HFFc6 (cell line): ENCODE measurements around the gene ZCWPW1. TPM values are rescaled to one million over a fixed set of nuclear protein-coding genes. Genes with fewer than 3 reads are reported as not detected.

Source experiments
- DNase-seq: peaks from one replicate; pipeline ENCODE4 v3.0.0-alpha.2; 2018
- H3K27ac Mint-ChIP-seq: 2 replicates; pipeline ENCODE4 v1.8.0; 2020; ENCODE audit warnings: mild to moderate bottlenecking, mixed read lengths
- H3K27me3 Mint-ChIP-seq: 2 replicates; pipeline ENCODE4 v1.8.0; 2021; ENCODE audit warnings: mild to moderate bottlenecking, moderate library complexity, mixed read lengths; ENCODE audit not compliant: insufficient read depth
- H3K36me3 Mint-ChIP-seq: 2 replicates; pipeline ENCODE4 v1.8.0; 2021; ENCODE audit warnings: low read depth, mixed read lengths
- H3K4me1 Mint-ChIP-seq: 2 replicates; pipeline ENCODE4 v1.8.0; 2020; ENCODE audit warnings: low read depth, mixed read lengths
- H3K4me3 Mint-ChIP-seq: 2 replicates; pipeline ENCODE4 v1.8.0; 2020; ENCODE audit warnings: mild to moderate bottlenecking, moderate library complexity, mixed read lengths
- H3K9me3 Mint-ChIP-seq: 2 replicates; pipeline ENCODE4 v1.8.0; 2020; ENCODE audit warnings: mild to moderate bottlenecking, mixed read lengths
- total RNA-seq, 6 experiments: library from RNA; stranded (reverse); fragmentation: NEBNext Ultra II Directional; extraction: Animal tissue kit (Norgen Biotek cat#: 25700); gene quantifications; 2 replicates in 1 of 6; 3 replicates in 5 of 6; pipeline ENCODE4 v1.2.3, GENCODE V29; 2021
- TF ChIP-seq, protein P1 (sequence below): fragments of 200-600 bp; sonication (generic); IDR thresholded peaks from 2 replicates; pipeline ENCODE4 v1.5.0; 2021; ENCODE audit warnings: antibody characterized with exemption, mild to moderate bottlenecking

ZCWPW1 gene
- total RNA-seq, 6 experiments from 2014 or later = 0.55 to 1.7 (median 1.2) TPM

DNA sequence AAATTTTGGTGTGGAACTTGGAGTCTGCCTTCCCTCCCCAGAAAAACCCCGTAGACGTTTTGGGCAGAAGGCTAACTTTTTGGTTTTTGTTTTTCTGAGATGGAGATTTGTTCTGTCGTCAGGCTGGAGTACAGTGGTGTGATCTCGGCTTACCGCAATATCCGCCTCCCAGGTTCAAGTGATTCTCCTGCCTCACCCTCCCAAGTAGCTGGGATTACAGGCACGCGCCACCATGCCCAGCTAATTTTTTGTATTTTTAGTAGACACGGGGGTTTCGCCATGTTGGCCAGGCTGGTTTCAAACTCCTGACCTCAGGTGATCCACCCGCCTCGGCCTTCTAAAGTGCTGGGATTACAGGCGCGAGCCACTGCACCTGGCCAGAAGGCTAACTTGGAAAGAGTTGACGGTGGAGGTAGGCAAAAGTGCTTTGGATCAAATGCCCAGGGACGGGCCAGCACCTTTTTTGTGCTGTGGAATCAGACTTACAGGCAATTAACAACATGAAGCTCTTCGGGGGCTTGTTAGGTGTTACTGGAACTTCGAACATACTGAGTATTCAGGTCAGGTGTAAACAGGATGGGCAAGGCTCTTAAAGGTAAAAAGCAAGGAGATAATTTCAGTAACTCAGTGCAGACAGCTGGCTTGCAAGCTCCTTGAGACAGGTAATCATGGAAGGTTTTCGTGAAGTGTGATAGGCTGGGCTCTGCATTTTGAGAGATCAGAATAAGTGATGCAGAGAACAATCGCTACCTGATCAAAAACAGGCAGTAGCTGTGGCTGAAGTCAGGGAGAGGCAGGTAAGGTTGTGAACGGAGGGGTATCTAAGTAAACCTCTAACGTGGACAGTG is 6.0 kb upstream of the ZCWPW1 start:
- peaks cover 18% of the 10 kb centered on the region for H3K27me3 Mint-ChIP-seq
- TF ChIP-seq, protein P1, sequence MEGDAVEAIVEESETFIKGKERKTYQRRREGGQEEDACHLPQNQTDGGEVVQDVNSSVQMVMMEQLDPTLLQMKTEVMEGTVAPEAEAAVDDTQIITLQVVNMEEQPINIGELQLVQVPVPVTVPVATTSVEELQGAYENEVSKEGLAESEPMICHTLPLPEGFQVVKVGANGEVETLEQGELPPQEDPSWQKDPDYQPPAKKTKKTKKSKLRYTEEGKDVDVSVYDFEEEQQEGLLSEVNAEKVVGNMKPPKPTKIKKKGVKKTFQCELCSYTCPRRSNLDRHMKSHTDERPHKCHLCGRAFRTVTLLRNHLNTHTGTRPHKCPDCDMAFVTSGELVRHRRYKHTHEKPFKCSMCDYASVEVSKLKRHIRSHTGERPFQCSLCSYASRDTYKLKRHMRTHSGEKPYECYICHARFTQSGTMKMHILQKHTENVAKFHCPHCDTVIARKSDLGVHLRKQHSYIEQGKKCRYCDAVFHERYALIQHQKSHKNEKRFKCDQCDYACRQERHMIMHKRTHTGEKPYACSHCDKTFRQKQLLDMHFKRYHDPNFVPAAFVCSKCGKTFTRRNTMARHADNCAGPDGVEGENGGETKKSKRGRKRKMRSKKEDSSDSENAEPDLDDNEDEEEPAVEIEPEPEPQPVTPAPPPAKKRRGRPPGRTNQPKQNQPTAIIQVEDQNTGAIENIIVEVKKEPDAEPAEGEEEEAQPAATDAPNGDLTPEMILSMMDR = no peak
- no peak for DNase-seq
- peak overlapping the region; percentile 88 for H3K27ac Mint-ChIP-seq
- peaks cover 2% of the 10 kb centered on the region; the same call in 1 of the 2 replicates for H3K9me3 Mint-ChIP-seq
- peaks cover 31% of the 10 kb centered on the region for H3K36me3 Mint-ChIP-seq
- peak overlapping the region; percentile 91 for H3K4me3 Mint-ChIP-seq
- peaks cover 51% of the 10 kb centered on the region for H3K4me1 Mint-ChIP-seq

DNA sequence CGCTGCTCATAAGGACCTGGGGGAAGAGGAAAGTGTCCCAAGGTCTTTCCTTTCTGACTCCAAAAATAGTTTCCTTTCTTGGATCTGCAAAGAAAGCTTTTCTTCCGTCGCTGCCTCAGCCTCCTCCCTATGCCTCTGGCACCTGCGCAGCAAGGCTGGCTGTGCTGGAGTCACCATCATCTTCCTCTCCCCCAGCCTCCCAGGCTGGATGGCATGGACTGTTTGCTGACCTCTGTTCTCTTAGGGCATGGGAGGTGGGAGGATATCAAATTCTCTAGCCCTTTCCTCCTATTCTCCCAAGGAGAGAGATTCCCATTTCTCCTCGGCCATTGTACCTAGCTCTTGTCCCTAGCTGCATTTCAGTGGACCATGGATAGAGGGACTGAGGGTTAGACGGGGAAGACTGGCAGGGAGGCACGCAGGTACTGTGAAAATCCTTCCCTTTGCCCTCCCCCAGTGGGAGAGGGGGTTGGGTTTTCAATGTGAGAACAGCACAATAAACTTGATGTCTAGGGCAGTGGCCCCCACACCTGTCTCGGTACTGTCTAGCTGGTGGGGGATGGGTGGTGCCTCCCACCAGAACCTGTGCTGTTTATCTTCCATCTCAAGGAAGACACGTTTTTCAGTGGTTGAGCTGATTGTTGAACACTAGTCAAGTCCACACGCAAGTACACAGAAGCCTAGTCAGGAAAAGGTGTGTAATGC is 5.2 kb upstream of the ZCWPW1 start:
- H3K4me1 Mint-ChIP-seq = peaks cover 44% of the 10 kb centered on the region
- H3K27ac Mint-ChIP-seq = peak overlapping the region; percentile 88
- H3K4me3 Mint-ChIP-seq = 0 out of 2 replicates have a peak overlapping the region, but pooled peaks have one; percentile 91

DNA sequence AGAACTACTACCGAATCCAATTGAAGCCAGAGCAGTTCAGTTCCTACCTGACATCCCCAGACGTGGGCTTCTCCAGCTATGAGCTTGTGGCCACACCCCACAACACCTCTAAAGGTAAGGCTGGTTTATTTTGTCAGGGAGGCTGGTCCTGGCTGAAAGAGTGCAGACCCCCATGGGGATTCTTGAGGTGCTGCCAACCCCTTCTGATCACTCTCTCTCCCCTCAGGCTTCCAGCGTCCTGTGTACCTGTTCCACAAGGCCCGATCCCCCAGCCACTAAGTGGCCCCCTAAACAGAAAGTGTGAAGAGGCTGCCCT is 4.7 kb upstream of the ZCWPW1 start:
- no peak for DNase-seq
- Mint-ChIP-seq H3K27ac (peak overlapping the region; percentile 42; the same call in 1 of the 2 replicates), H3K4me3 (no peak overlapping the region), H3K27me3 (peaks cover 30% of the 10 kb centered on the region), H3K36me3 (peaks cover 31% of the 10 kb centered on the region), H3K9me3 (peaks cover 10% of the 10 kb centered on the region), H3K4me1 (peaks cover 41% of the 10 kb centered on the region)
- TF ChIP-seq, protein P1 = no peak

More for the DNA sequence above, 5.2 kb upstream of the ZCWPW1 start:
- H3K27me3 Mint-ChIP-seq = peaks cover 25% of the 10 kb centered on the region
- peaks cover 31% of the 10 kb centered on the region for H3K36me3 Mint-ChIP-seq
- DNase-seq = no peak
- peaks cover 7% of the 10 kb centered on the region for H3K9me3 Mint-ChIP-seq
- TF ChIP-seq, protein P1 = no peak

DNA sequence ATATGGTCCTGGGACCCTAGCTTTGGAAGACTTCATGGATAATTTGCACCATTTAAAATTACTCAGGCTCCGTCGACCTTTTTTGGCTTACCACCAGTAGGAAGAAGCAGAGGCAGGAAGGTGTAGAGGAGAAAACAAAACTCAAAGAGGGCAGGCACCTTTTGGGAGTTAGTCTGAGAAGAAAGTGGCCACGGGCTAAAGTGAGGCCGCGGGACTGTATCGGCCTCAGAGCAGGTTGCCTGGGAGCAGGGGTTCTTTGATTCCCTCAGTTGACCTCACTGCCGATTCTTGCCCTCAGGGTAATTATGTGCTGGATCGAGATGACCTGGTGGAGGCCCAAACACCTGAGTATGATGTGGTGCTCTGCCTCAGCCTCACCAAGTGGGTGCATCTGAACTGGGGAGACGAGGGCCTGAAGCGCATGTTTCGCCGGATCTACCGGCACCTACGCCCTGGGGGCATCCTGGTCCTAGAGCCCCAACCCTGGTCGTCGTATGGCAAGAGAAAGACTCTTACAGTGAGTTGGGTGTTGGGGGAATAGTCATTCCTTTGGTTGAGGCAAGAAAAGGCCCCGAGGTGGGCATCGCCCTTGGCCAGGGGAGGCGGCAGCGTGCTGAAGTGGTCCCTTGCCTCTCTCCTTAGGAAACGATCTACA is 4.2 kb upstream of the ZCWPW1 start:
- Mint-ChIP-seq H3K36me3 (peaks cover 31% of the 10 kb centered on the region), H3K27ac (peak overlapping the region; percentile 44), H3K4me3 (peak overlapping the region; percentile 23)

DNA sequence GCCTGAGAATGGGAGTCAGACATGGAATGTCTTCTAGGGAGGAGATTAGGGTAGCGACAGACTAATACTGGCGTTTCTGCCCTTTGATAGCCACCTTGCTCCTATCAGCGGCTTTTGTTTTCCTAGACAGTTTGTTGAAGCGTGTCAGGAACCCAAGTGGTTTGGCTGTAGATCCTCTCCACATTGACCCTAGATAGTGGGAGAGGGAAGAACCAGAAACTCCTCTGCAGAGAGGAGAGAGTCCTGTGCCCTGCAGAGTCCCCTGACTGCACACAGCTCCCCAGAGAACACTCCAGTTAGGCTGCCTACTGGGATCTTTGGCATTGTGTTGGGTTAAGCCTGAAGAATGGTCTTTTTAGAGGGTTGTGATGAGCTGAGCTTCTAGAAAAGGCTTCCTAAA is 3.5 kb upstream of the ZCWPW1 start:
- Mint-ChIP-seq H3K4me1 (peaks cover 38% of the 10 kb centered on the region), H3K27ac (peak overlapping the region; percentile 44), H3K27me3 (peaks cover 32% of the 10 kb centered on the region), H3K36me3 (peaks cover 31% of the 10 kb centered on the region), H3K9me3 (peaks cover 10% of the 10 kb centered on the region), H3K4me3 (peak overlapping the region; percentile 59)
- TF ChIP-seq, protein P1 = no peak
- DNase-seq = no peak

More for the DNA sequence above, 4.2 kb upstream of the ZCWPW1 start:
- peaks cover 10% of the 10 kb centered on the region for H3K9me3 Mint-ChIP-seq
- no peak for DNase-seq
- peaks cover 32% of the 10 kb centered on the region for H3K27me3 Mint-ChIP-seq
- peaks cover 38% of the 10 kb centered on the region for H3K4me1 Mint-ChIP-seq
- TF ChIP-seq, protein P1 = no peak
